ENCODE data around the gene KSR1.

DNA sequence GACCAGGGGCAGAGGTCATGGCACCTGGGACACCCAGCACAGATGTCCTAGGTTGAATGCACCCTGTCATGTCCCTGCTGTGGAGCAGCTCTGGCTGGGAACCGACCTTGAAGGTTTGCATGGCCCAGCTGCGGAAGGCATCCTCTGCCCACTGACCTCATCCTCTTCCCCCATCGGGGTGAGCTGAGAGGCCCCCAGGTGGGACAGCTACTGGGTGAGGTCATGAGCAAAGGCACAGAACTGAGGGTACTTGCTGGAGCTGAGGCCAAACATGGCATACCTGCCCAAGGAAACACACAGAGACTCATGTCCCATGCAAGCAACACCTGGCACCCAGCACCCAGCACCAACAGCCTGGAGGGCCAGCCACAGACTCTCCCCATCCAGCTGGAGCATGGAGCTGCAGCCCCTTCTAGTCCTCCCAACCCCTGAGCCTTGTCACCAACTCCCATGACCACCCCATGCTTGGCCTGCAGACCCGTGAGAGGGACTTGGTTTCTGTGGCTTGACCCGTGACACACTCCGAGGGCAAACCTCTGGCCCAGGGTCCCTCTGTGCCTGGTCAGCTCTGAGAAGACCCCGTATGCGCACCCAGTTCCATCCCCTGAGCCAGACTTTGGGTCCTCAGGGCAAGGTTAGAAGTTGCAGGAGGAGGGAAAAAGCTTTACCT is 207.8 kb downstream of the KSR1 start:
- TF ChIP-seq POLR2A (IDR thresholded peaks at IDR 0.05) (no peak), POLR2AphosphoS5 (IDR thresholded peaks at IDR 0.05) (no peak)

Data from upper lobe of left lung (tissue), 4 donors.